LNCaP clone FGC (cell line): Measurements from ENCODE around the gene RAB22A.

Source experiments
- DNase-seq: peaks from one replicate; pipeline ENCODE4 v3.0.0-alpha.2; 2011; ENCODE audit warnings: low read depth
- H3K4me3 ChIP-seq: 2 replicates; pipeline ENCODE4 v1.5.1; 2011; ENCODE audit warnings: mild to moderate bottlenecking, low read depth, low read length, control low read depth
- CTCF ChIP-seq: IDR thresholded peaks from 2 replicates; pipeline ENCODE4 v1.5.1; 2012; ENCODE audit warnings: mild to moderate bottlenecking; ENCODE audit not compliant: control insufficient read depth, insufficient read depth; ENCODE audit errors: extremely low read depth

RAB22A gene

GRCh38 chr20:58416835-58417234, 107.3 kb downstream of the RAB22A start:
- no peak overlapping the region for H3K4me3 ChIP-seq

More at GRCh38 chr20:58416835-58417234, 107.3 kb downstream of the RAB22A start:
- no peak for TF ChIP-seq CTCF
- no peak for DNase-seq
